ENCODE measurements around the gene RAB28.

Gene RAB28

DNA sequence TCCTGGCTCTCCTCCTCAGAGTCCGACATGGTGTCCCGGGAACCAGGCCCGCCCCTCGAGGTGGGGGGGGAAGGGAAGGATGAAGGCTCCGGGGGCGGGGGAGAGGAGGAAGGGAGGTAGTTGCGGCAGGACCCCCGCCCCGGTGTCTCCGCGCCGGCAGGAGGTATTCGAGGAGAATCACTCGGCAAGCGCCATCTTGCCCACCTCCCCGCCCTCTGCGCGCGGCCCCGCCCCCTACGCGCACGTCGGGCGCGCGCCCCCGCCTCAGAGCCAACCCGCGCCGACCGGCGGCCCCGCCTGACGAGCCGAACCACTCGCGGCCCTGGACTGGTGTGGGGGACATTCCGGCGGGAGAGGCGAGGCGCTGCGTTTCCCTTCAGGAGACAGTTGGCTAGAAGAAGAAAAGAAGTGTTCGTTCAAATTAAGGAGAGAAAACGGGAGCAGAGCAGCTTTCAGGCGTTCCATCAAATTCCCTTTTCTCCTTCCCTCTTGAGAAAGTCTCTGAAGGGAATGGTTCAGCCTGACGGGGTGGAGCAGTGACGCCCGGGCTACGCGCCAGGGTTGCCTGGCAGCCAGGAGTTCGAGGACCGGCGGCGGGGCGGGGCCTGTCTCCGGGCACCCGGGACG, at the start of gene RAB28:
RAB28 (minus strand) TSS at position 219 of the 627 bp plus-strand sequence.
- DNase-seq (ENCODE audit: low spot score) = peak; percentile 94

DNA sequence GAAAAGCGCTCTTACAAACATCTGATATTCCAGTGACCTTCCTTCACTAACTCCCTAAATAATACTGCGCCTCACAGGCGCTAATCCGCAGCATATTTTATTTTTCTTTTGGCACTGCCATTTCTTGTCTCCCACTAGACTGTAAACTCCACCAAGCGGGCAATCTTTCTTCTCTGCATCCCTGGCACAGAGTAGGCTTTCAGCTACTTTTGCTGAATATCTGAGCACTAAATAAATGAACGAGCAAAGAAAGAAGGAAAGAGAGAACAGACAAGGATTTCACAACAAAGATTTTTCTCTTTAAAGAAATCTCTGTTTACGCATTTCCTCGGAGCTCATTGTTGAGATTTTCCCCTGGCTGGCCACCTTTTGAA, 47.5 kb upstream of the RAB28 start:
- DNase-seq (ENCODE audit: low spot score) = no peak

DNA sequence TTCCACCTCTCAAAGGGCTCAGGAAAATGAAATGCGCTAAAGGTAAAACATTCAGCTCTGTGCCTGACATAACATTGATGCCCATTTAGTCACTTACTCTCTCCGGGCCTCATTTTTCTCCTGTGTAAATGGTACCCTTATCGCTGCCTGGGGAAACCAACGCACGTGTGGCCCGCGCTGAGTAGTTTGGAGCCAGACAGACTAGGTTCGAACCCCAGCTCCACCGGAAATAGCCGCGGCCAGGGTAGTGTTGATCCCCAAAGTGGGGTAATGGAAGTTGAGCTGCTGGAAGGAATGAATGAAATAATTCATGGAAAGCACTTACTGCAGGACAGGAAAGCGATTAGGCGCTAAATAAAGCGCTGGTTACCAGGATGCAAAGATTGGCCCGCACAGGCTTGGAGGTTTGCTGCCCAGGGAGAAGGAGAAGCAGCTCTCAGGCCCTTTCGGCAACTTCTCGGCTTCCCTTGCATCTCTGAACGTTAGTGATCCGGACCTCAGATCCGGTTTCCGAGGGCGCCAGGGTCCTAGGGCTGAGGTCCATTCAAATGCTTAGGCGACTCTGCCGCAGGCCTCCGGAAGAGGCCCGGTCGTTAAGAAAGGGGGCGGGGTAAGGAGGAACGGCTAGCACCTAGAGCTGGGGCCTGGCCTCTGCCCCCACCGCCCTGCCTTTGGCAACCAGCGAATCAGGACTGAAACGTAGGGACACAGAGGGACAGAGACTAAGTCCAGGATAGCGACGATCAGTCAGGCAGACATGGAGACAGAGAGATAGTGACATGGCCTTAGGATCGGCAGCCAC, 46.9 kb upstream of the RAB28 start:
- no peak for DNase-seq (ENCODE audit: low spot score)

DNA sequence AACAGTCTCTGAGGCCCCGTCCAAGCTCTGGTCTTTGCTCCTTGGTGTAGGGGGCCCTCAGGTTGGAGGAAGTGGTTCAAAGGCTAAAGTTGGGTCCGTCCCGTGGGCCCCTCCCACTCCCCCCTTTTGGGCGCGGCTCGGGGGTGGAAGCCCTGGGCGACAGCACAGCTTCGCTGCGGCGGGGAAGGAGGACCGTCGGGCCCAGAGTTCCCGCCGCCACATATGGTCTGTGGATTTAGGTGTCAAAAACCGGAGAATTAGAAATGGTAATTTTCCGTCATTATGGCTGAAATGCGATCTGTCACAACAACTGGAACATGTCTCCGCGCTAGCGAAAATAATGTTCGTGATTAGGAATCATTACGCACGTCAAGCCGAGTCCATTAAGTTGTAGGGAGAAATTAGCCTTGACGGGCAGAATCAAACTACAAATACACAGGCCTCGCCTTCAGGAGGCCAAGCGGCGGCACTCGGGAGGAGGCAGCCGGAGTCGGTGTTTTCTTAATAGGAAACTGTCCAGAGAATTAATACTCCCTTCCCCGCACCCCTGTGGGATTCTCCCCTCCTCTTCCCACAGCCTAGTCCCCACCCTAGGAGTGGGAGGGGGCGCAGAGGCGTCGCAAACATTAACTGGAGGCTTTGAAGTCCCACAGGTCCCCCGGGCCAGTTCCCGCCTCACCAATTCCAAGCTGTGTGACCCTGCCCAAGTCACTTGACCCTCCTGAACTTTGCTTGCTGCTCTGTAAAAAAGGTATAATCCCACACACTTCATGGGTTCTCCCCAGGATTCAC, 45.2 kb upstream of the RAB28 start:
- DNase-seq (ENCODE audit: low spot score) = no peak

DNA sequence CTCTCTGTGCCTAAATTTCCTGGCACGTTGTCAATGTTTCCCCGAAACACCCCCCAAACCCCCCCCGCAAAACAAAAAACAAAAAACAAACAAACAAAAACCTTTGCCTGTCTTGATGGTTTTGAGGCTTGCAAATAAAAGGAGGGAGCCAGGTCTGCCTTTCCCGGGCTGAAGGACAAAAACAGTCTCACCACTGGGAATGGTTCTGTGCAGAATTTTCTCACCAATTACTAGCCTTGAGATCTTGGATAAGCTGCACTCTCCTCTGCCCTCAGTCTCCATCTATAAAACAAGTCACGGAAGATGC, 44.6 kb upstream of the RAB28 start:
- no peak for DNase-seq (ENCODE audit: low spot score)

DNA sequence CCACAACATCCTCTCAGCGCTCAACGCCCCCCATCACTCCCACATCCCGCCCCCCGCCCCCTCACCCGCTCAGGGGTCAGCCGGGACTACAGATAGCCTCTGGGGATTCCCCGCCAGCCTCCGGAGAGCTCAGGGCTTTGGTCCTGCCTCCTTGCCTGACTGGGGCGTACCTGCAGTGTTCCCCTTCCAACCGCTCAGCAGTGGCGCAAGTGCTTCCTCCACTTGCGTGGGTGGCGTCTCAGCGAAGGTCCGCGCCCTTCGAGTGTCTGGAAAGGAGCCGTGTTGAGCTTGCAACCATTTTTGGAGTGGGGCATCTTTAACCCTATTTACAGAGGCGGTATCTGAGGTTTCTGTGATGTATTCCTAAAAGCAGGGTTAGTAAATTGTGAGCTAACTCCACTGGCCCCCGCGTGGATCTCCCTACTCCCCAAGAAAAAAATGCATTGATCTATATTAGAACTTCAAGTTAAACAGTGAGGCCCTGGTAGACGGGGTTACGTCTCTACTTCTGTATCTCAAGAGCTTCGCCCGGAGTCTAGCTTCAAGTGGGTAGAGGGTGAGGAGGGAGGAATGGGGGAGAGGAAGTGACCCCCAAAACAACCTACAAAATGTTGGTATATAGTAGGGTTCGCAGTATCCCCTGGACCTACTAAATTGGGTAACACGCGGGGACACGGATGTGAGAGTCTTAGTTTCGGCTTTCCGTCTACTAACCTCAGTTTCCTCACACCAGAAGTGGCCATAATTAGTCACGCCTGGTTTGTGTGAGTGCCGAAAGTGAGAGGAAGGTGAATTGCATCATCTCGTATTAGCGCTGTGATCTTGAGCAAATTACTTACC, 44.1 kb upstream of the RAB28 start:
- DNase-seq (ENCODE audit: low spot score) = no peak

DNA sequence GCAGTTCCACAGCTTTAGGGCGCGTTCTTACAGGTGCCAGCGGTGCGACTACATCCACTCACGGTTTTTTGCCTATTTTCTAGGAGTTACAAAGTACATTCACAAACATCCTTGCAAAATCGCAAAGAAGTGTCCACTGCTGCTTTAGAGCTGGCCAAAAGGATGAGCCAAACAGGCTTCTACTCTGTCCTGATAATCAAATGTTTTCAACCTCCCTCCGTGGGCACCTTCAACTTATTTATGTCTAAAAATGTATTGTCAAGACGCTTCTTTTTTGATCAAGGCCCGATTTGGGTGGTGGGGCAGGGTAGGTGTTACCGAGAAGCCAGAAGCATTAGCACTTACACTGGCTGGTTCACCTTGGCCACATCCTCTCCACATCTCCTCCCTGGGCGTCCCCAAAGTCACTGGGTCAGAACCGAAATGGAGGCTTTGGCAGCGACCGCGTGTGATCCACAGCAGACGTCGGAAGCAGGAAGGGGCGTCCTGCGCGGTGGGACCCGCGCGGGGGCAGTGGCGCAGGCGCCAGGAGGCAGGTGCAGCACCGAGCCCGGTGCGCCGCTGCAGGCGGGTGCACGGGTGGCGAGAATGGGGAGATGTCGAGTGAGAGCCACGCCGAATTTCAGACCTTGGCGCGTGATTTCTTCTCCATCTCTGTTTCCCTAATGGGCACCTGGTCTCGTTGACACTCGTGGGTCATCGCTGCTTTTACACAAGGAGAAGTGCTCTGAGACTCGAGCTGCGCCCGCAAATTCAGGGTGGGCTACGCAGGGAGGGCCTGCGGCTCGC, 43.2 kb upstream of the RAB28 start:
- no peak for DNase-seq (ENCODE audit: low spot score)

DNA sequence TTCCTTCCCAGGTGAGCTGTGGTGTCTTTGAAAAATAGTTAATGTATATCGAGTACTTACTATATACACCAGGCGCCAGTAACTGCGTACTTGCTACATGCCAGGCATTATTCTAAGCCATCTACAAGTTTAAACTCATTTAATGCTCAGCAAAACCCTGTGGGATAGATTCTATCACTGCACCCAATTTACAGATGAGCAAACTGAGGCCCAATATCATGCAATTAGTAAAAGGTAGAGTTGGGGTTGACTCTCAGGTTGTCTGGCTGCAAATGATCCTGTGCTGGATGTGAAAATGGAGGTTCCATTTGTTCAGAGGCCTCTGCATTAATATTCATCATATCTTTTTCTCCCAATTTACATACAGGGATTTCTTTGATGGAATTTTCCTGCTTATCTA, 42.5 kb upstream of the RAB28 start:
- DNase-seq (ENCODE audit: low spot score) = no peak

DNA sequence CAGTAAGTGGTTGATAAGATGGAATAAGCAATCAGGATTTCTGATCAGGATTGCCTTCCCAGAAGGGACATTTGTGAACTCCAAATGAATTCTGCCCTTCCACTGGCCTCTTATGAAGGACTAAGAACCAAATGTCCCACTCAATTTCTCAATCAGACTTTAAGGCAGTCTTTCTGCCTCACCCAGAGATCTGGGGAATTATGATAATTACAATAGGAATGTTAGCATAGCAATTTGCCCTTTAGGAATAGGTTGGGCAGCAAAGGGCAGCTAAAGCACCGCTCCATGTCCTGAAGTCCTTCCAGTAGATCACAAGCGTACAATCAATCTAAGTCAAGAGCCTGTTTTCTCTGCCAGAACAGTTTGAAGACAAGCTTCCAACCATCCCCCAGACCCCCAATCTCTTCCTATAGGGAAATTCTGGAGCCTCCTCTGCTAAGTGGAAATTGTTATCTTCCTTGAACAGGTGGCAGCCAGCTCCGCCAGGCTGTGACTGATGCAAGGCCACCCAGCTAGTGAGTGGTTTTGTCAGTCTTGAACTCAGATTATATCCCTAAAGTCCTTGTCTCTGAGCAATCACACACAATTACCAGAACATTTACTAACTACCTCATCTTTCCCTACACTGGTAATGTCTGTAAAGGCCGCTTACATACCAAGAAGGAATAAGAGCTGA, 41.6 kb upstream of the RAB28 start:
- no peak for DNase-seq (ENCODE audit: low spot score)

DNA sequence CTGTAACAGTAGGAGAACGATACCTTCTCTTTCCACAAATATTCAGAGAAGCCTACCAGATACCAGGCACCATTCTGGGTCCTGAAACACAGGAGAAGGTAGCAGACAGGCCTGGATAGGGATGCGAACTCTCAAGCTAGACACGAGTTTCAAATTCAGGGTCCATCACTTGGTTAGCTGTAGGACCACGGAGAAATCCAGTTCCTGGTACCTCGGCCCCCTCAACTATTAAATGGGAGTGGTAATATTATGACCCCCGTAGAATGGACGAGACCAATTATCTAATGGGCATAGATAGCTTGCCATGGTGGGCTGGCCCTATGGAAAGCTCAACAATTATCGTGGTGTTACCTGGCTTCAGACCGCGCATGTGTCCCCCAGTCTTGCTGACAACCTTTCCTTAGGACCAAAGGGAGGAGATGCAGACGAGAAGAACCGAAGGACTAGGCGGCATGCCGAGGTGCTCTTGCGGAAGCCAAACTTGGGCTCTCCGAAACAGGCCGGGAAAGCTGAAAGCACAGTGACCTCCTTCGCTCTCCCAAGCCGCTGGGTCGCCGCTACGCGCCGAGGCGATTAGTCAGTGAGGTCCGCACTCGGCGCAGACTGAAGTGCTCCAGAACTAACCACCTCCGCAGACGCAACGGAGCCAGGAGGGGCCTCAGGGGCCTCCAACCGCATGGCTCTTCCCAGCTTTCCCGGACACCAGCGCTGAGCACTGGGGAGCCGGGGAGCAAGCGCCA, 40.5 kb upstream of the RAB28 start:
- DNase-seq (ENCODE audit: low spot score) = no peak

DNA sequence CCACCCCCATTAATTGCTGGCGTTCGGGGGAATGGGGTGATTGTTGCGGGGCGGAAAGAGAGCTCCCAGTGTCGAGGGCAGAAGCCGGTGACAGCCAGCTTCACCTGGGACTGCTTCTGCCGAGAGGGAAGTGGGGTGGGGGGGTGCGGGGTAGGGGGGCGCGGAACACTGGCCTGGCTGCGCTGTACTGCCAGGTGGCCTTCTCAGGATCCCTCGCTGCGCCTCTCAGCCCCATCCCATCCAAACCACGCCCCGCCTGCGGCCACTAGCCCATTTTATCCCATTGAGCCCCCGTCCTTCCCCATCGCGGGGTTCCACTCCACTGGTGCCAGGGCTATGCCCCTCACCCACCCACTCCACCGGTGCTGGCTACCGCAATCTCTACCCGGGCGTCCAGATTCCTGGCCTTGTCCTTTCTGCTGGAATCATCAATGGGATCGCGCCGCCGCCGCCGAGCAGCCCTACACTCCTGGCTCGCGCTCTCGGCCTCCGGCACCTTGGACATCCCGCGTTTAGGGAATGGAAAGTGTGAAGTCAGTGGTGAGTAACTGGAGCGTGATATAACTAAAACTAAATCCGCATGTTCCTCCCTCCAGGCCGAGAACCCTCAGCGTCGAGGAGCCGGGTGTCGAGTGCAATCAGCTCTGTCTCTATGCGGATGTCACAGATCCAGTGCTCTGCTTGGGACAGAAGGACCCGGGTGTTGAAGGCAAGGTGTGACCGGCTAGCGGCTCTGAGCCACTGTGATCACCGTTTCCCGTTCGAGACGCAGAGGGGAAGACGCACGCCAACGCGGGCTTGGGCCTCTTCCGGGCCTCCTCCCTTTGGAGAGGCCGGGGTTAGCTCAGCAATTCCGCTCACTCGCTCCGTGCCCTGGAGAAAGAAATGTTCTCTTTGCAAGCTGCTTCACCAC, 39.7 kb upstream of the RAB28 start:
- DNase-seq (ENCODE audit: low spot score) = no peak

DNA sequence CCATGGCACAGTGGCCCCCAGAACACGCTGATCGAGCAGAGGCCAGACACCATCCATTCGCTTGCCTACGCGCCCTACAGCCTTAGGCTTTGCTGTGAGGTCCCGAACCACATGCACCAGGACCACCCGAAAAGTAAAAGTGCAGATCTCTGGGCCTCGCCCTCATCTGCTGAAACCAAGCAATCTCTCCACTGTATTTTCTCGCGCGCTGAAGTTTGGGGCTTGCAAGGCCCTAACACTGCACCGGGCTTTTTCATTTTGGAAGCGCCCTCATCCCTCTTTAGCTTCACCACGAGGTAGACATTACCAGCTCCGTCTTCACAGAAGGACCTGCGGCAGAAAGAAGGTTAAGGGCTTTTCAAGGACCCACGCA, 39.0 kb upstream of the RAB28 start:
- DNase-seq (ENCODE audit: low spot score) = no peak

DNA sequence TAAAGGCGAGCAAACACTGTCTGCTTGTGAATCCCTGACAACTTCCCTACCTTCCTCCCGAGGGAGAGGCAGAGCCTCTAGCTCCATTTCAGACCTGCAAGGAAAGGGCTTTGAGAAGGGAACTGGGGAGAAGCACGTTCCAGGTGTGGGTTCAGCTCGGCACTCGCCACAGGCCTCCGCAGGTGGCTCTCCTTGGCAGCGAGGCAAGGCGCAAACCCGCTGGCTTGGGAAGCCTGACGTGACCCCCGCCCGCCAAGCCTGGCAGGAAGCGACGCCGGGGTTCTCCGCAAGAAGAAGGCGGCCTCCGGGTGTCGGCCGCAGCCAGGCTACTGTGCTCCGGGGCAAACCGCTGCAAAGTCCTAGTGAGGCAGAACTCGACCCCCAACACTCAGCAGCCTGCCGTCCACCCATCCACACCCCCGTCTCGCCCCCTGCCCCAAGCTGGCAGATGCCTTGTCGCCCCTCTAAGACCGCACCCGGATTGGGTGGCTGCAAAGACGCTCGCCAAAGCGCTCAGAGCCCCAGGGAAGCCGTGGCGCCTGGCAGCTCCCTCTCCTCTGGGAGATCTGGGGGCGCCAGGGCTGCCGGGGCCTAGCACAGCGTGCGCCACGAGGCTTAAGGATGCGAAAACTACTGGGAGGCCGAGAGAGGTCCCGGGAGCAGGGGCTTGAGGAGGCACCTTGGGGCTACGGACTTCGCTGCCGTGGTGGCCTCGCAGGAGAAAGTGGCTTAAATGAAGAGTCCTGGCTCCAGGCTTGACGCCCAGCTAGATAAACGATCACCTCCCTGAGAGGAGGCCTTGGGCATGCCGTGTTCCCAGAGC, 38.4 kb upstream of the RAB28 start:
- no peak for DNase-seq (ENCODE audit: low spot score)

DNA sequence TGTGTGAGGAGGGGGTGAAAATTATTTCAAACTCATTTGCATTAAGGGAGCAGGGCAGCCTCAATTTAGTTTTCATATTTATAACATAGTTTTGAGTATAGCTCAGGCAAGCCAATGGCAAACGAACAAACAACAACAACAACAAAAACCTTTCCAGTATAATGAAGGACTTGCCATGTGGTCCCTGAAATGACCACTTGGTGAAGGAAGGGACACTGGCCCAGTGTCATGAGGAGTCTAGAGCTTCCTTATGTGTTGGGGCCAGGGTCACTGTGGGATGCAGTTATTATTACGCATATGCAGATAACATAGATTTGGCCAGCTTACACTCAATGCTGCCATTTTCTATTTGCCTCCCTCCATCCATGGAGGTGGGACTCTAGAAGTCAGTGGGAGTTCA, 36.9 kb upstream of the RAB28 start:
- no peak for DNase-seq (ENCODE audit: low spot score)

DNA sequence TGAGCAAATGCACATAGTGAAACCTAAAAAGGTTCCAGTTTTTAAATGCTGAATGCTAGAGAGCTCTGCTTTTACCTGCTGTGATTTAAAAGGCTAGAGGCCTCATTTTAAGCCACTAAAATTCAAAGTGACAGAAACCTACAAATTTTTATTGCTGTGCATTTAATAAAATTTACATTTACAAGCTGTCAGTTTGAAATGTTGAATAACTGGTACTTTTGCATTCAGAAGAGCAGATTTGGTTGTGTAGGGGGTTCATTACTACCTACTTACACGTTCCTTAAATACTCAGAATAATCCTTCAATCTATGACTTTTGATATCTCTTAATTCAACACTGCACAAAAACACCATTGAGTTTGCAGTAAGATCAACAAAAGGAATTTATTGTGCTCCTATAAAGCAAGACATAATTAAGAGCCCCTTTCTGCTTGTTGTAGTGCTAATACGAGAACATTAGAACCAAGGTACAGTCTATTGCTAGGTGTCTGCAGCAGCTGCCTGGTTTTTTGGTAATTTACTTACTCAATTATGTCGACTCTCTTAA, 32.2 kb upstream of the RAB28 start:
- no peak for DNase-seq (ENCODE audit: low spot score)

DNA sequence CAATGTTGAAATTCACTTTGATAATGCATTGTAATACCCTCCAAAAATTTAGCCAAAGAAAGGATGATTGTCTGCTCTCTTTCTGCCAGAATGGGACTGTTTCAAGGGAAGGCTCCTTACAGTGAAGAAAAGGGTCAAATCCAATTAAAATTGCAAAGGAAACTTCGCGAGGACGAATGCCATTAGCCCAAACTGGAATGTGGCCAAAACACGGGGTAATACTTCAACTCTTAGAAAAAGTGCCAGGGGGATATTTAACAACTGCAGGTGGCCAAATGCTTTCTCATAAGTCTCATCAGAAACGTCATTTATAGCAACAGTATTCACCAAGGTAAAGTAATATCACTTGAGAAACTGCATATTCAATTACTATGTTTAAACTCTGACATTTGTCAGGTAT, 31.1 kb upstream of the RAB28 start:
- DNase-seq (ENCODE audit: low spot score) = no peak

DNA sequence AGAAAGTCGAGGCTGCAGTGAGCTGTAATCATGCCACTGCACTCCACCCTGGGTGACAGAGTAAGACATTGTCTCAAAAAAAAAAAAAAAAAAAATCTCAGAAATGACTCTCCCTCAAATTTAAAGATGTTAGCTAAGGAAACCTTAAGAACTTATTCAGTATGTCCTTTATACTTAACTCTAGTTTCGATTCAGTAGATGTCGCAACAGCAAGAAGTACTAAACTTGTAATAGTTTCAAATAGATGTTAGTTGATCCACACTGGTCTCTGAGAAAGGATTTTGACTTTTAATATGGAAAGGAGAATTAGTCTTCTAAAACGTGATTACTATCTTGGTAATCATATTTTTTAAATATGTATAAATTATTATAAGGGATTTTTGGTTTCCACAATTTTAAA, 30.6 kb upstream of the RAB28 start:
- no peak for DNase-seq (ENCODE audit: low spot score)

DNA sequence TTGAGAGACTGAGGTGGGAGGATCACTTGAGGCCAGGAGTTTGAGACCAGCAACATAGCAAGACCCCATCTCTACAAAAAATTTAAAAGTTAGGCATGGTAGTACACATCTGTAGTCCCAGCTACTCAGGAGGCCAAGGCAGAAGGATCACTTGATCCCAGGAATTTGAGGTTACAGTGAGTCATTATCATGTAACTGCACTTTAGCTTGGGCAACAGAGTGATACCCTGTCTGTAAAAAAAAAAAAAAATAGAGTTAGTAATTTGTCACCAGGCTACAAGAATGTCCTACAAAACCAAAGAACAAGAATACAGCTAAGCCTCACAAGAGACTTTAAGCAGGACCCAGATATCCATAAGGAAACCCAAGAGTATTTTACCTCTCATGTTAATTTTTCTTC, 27.0 kb upstream of the RAB28 start:
- no peak for DNase-seq (ENCODE audit: low spot score)

All from LoVo (cell line).